GM12873 (cell line): ENCODE data around the gene SYNPO2.

Source experiments
- TF ChIP-seq, protein P1 (sequence below): IDR thresholded peaks from 2 replicates; pipeline ENCODE4 v1.5.1; 2012; ENCODE audit warnings: low read depth, mild to moderate bottlenecking, moderate library complexity, low read length, control low read depth; ENCODE audit not compliant: insufficient read depth; ENCODE audit errors: missing control alignments

The SYNPO2 gene

DNA sequence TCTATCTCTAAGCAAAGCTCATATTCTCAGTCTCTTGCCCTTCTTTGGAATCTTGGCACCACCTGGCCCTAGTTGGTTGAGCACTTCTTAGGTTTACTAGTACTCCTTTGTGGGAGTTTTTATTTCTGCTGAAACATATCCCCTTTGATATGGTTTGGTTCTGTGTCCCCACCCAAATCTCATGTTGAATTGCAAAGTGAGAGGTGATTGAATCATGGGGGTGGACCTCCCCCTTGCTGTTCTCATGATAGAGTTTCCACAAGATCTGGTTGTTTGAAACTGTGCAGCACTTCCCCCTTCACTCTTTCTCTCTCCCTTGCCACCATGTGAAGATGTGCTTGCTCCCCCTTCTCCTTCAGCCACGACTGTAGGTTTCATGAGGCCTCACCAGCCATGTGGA lies 22.2 kb upstream of the SYNPO2 start:
- TF ChIP-seq, protein P1, sequence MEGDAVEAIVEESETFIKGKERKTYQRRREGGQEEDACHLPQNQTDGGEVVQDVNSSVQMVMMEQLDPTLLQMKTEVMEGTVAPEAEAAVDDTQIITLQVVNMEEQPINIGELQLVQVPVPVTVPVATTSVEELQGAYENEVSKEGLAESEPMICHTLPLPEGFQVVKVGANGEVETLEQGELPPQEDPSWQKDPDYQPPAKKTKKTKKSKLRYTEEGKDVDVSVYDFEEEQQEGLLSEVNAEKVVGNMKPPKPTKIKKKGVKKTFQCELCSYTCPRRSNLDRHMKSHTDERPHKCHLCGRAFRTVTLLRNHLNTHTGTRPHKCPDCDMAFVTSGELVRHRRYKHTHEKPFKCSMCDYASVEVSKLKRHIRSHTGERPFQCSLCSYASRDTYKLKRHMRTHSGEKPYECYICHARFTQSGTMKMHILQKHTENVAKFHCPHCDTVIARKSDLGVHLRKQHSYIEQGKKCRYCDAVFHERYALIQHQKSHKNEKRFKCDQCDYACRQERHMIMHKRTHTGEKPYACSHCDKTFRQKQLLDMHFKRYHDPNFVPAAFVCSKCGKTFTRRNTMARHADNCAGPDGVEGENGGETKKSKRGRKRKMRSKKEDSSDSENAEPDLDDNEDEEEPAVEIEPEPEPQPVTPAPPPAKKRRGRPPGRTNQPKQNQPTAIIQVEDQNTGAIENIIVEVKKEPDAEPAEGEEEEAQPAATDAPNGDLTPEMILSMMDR = no peak

DNA sequence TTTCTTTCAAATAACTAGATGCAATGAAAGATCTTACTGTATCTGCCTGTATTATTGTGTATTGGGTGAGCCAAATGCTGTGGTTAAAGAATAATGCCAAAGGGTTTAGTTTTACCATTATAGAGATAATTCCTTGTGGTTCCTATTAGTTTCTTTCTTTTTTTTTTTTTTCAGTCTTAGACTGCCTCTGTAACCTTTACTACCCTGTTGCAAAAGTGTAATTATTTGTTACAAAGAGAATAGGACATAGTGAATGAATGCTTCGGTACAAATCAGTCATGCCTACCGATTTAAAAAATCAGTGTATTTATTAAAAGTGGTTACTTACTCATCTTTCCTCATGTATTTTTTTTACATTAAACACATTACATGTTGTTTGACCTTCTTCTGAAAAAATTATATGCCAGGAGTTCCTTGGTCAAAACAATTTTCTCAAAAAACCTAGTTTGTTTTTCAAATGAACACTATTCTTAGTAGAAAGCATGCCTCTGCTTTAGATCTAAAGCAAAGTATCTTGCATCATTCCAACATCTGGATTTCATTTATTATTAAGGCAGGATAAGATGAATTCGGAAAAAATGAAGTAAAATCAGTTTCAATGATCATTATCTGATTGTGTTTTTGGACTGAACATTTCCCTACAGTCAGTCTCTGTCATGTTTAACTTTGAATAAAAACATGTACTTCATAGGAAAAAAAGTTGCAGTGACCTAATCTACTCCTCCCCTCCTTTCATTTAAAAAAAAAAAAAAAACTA lies 21.2 kb upstream of the SYNPO2 start:
- TF ChIP-seq, protein P1 = no peak

DNA sequence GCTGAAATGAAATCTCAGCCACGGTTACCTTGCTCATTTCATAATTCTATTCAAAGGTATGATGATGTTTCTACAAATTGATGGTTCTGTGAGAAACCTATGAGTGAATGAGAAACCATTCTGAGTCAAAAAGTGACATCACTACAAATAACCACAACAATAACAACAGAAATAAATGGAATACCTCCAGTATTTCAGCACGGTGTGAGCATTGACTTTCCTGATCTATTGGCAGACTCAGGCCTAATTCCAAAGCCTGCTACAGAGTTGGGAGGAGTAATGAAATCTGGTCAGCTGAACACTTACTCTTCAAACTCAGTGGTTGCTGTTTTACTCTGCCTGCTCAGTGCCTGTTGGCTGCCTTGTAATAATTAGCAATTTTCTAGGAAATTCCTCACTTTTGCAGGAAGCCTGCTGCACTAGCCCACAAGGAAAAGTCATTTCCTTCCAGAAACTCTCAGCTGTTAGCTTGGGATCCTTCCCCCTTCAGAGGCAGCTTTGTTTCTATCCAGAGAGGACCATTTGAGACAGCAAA lies 18.8 kb upstream of the SYNPO2 start:
- TF ChIP-seq, protein P1 = no peak

DNA sequence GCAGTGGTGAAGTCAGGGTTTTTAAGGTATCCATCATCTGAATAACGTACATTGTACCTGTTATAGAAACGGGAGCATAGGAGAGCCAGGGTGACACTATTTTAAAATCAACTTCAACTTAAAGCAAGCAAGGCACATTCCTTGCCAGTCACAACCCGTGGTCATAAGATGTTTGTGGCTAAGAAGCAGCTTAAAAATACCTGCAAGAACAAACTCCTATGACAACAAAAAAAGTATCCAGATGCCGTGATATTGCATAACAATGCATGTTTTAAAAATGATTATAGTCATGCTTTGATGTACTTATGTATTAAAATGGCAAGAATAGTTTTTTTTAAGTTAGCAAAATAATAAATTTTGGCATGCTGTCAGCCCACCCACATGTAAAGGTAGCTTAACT lies 16.5 kb upstream of the SYNPO2 start:
- TF ChIP-seq, protein P1 = no peak

DNA sequence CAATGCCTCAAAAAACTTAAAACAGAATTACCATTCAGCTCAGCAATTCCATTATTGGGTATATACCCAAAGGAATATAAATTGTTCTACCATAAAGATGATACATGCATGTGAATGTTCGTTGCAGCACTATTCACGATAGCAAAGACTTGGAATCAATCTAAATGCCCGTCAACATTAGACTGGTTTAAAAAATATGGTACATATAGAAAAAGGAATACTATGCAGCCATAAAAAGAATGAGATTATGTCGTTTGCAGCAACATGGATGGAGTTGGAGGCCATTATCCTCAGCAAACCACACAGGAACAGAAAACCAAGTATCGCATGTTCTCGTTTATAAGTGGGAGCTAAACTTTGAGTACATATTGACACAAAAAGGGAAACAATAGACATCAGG lies 10.9 kb upstream of the SYNPO2 start:
- TF ChIP-seq, protein P1 = no peak

DNA sequence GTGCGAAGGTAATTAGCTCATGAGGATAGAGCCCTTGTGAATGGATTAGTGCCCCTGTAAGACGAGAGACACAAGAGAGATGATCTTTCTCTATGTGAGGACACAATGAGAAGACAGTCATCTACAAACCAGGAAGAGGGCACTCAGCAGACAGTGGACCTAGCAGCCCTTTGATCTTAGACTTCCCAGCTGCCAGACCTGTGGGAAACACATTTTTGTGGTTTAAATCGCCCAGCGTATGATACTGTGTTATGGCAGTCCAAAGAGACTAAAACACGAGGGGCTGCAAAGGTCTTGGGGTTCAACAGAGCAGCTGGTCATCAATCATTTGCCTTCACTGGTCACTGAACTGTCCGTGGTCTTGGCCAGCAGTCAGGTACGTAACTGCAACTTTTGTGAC lies 9.2 kb upstream of the SYNPO2 start:
- TF ChIP-seq, protein P1 = no peak

DNA sequence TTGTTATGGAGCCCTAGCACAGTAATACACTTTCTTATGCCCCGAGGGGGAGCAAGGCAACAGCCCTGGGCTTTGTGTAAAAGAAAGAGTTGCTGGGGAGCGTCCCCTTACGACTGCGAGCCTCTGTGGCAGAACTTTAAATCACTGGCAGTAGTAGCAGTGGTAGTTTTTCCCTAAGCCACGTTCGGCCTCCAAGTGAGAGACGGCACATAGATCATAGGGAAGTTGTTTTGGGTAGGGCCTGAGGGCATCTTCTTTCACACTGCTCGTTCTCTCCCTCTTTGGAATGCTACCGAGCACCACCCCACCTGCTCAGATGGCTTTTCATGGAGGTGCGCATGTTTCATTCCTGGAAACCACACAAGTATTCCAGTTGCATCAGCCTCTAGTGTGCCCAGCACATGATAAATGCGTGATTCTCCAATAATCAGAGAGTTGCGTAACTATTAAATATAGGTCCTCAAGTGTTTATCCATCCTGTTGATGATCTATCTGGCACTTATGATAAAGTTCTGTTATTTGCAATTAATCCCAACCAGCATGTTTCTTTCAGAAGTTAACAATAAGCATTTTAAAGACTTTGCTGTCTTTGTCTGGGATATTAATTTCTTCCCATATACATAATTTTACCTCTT lies 7.0 kb upstream of the SYNPO2 start:
- TF ChIP-seq, protein P1 = no peak
